NCI-H748 (cell line): Measurements from ENCODE around the gene C1QTNF1.
A peak's percentile ranks its signal among the peaks of the same experiment; 100 is the strongest.
"Not testable (repeated sequence)": the region's sequence is repeated elsewhere in the genome, so short reads cannot be mapped to it uniquely, and the experiment has no call there.

ENCODE experiments used
- DNase-seq: peaks from one replicate; lab custom pipeline; 2025; ENCODE audit not compliant: unreplicated experiment; lab: John Stamatoyannopoulos, UW

The C1QTNF1 gene

GRCh38 chr17:79022507-79022991, 1.4 kb upstream of the C1QTNF1 start:
- DNase-seq, result no peak

DNA sequence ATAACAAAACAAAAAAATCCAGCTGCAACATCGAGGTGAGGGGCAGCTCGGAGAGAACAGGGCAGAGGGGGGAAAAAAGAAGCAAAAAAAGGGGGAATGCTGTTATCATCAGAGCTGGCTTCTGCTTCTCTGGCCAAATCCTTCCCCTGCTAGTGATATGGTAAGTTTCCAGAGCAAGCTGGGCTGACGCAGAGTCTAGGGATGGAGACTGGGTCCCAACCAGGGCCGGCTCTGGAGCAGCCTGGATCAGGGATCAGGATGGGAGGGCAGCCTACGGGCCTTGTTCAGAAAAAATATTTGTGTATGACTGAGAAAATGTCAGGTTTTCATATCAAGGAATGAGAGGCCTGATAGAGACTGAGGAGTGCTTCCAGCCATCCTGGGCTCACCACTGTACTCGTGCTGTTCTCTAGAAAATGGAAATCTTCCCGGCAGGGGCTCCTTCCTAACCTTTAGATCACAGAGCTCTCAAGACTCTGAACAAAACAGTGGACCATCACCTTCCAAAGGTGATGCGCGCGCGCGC, 726 bp upstream of the C1QTNF1 start:
- no peak for DNase-seq

GRCh38 chr17:79024901-79025737, 1.1 kb downstream of the C1QTNF1 start:
- no peak for DNase-seq

DNA sequence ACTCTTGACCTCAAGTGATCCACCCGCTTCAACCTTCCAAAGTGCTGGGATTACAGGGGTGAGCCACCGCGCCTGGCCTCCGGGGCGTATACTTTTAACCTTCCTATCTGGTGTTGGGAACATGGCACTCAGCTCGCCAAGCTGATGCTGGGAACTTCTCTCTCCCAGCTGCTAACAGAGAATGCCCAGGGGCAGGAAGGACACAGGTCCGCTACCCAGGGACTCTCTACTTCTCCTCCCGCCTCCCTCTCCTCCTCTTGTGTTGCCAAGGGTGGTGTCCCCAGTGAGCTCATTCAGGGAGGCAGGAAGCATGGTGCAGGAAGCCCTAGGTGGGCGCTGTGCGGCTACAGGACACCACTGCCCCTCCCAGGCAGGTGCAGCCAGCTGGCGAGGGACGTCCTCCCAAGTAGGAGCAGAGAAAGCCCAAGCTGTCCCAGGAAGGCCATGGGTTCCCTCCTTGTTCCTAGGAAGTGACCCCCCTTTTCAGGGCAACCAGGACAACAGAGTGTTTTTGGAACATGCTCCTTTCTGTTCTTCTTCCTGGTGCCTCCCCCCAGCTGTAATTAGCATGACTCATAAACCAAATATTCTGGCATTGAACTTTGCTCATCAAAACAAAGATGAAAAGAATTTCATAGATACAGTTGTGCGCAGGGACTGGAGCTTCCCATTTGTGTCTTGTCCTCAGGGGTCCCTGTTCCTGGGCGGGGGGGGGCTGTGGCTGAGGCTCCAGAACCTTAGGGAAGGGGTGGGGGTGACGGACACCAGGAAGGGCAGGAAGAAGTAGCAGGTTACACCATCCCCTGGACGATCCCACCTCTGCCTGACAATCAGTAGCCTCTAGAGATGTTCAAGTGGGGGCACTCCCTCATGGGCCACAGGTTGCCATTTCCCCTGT, 2.7 kb downstream of the C1QTNF1 start:
- DNase-seq, result peak; percentile 31

DNA sequence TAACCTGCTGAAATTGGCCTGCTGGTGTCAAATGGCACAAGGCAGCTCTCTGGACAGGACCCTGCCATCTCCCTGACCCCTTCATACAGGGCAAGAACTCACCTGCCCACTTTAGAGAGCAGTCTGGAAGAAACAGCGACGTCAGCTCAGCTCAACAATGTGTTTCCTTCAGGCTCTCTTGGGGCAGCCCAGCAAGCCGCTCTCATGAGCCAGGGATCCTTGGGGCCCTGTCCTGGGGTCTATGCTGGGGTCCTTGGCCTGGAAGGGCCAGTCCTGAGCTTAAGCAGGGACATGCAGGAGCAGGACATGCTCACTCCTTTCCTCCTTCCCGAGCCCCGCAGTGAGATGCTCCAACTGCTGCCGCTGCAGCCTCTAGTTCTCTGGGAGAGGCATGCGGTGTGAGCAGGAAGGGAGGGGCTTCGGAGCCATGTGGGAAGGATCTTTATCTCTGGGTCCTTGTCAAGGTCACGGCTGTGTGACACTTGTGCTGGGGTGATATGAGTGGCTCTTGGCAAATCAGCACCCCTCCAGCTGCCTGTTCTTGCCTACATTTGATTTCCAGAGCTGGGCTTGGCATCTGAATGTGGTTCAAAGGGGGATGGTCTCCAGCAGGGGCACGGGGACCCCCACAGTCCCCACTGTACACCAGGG, 3.4 kb downstream of the C1QTNF1 start:
- DNase-seq, result no peak

DNA sequence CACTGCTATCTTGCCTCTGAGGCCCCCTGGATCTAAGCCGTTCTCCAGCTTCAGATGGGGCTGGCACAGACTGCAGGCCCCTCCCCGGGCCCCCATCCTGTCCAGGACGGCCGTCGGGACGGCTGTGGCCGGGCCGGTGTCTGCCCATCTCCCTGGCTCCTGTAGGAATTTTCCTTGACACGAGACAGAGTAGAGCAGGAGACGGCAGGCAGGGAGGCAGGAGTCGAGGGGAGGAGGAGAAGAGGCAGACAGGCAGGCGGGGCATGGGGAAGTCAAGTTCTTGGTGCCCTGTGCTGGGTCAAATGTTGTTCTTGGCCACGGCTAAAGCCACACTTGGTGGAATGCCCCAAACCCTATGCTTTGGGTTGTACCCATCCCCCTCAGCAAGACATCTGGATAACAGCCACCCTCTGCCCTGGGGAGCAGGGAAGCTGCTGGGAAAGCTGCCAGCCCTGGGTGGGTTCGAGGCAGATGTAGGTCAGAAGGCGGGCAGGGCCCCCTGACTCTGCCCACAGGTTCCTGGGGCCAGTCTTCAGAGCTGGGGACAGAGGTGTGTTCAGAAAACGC, 4.0 kb downstream of the C1QTNF1 start:
- DNase-seq, result no peak

GRCh38 chr17:79028496-79029326, 4.7 kb downstream of the C1QTNF1 start:
- no peak for DNase-seq

- DNase-seq, result no peak
Observed at GRCh38 chr17:79029327-79030009, 5.5 kb downstream of the C1QTNF1 start.

DNA sequence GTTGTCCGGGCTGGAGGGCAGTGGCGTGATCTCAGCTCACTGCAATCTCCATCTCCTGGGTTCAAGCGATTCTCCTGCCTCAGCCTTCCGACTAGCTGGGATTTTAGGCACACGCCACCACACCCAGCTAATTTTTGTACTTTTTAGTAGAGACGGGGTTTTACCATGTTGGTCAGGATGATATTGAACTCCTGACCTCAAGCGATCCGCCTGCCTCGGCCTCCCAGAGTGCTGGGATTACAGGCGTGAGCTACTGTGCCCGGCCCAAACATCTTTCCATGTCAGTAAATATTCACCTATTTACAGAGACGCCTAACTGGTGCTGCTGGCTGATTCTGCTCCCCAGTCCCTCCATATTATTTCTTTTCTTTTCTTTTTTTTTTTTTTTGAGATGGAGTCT, 6.7 kb downstream of the C1QTNF1 start:
- not testable (repeated sequence) for DNase-seq

DNA sequence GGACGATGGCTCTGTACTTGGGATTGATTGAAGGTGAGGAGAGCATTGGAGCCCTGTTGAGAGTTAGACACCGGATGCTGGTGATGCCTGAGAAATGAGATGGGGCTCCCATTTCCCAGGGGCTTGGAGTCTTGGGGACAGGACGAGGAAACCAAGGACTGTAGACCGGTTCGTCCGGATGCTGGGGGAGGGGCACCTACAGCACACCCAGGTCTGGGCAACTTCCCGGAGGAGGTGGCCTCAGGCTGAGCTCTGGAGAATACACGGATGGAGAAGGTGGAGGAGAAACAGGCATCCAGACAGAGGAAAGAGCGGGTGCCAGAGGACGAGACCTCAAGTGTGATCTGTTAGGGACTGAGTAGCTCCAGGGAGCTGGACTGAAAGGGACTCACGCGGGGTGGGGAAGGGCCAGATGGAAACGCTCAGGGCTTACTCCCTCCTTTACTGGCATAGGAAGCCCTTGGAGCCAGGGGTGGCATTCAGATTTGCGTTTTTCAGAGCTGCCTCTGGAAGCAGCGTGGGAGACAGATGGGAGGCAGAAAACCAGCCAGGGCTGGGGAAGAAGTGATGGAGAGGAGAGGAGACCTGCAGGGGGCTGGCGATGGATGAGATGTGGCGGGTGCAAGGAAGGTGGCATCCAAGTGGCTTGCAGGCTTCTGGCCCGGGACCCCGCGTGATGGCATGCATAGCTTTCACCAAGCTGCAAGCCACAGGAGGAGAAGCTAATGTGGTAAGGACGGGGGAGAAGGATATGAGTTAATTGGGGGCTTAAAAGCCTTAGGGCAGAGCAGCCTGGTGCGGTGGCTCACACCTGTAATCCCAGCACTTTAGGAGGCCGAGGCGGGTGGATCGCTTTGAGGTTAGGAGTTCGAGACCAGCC, 8.3 kb downstream of the C1QTNF1 start:
- DNase-seq, result no peak

GRCh38 chr17:79033046-79033616, 9.2 kb downstream of the C1QTNF1 start:
- no peak for DNase-seq

GRCh38 chr17:79033741-79034501, 10.0 kb downstream of the C1QTNF1 start:
- peak; percentile 17 for DNase-seq

GRCh38 chr17:79034931-79035485, 11.0 kb downstream of the C1QTNF1 start:
- no peak for DNase-seq

DNA sequence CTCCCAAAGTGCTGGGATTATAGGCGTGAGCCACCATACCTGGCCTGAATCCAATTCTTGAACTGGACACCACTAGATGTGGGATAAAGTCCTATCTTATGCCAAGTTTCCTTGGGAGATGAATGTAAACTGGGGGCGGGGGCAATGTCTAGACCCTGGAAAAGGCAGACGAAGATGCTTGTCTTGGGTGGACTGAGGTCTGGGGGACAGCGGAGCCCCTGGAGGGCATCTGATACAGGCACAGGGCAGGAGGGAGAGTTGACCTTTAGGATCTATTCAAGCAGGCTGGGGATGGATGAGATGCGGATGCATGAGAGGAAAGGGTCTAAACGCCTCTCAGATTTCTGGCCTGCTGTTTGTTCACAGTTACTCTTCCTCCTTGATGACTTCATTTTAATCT, 11.7 kb downstream of the C1QTNF1 start:
- no peak for DNase-seq

DNA sequence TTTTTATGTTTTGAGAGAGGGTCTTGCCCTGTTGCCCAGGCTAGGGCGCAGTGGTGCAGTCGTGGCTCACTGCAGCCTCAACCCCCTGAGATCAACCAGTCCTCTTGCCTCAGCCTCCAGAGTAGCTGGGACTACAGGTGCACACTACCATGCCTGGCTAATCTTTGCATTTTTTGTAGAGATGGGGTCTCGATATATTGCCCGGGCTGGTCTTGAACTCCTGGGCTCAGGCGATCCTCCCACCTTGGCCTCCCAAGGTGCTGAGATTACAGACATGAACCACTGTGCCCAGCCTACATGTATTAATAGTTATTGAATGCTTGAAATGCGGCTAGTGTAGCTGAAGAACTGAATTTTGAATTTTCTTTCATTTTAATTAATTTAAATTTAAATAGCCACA, 12.2 kb downstream of the C1QTNF1 start:
- DNase-seq, result no peak

DNA sequence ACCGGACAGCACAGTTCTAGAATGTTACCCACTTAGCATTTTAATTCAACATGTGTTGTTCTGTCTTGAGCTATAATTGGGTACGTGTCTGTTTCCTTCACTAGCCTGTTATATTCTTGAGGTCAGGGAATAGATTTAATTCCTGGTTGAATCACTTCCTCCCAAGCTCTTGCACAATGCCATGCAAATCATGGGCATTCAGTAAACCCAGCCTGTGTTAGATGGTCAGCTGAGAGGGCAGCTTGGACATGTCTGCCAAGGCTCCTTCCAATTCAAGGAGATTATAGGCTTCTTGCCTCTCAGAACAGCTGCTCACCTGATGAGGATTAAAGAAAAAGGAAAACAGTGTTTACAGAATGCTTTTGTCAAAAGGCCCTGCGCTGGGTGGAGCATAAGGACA, 12.6 kb downstream of the C1QTNF1 start:
- DNase-seq, result no peak

DNA sequence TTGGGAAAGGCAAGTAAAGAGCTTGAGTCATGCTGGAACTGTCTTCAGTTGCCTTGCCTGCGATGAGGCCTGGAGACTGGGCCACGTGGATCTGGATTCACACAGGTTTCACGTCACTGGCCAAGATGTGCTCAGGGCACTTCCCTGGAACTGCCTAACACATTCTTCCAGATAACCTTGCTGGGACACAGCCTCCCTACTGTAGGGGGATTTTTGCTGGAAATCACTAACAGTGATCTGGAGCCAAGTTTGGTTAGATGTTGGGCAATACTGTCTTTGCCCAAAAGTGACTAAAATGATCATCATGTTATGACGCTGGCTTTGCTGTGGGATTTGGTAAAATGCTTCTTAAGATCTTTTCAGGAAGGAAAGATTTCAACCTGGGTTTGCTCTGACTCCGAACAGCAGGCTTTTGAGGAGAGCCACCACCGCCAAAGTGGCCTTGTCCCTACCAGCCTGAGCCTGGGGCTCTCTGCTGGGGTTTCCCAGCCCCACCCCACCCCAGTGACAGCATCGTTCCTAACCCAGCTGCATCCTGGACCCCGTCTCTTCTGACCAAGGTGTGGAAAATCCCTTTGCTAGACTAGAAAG, 14.7 kb downstream of the C1QTNF1 start:
- no peak for DNase-seq
